ENCODE data around the gene ISG20.

- TF ChIP-seq, protein P1, sequence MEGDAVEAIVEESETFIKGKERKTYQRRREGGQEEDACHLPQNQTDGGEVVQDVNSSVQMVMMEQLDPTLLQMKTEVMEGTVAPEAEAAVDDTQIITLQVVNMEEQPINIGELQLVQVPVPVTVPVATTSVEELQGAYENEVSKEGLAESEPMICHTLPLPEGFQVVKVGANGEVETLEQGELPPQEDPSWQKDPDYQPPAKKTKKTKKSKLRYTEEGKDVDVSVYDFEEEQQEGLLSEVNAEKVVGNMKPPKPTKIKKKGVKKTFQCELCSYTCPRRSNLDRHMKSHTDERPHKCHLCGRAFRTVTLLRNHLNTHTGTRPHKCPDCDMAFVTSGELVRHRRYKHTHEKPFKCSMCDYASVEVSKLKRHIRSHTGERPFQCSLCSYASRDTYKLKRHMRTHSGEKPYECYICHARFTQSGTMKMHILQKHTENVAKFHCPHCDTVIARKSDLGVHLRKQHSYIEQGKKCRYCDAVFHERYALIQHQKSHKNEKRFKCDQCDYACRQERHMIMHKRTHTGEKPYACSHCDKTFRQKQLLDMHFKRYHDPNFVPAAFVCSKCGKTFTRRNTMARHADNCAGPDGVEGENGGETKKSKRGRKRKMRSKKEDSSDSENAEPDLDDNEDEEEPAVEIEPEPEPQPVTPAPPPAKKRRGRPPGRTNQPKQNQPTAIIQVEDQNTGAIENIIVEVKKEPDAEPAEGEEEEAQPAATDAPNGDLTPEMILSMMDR (IDR thresholded peaks at IDR 0.05; ENCODE audit: insufficient read depth, low read depth, low read length), result no peak
- TF ChIP-seq EZH2 (IDR thresholded peaks at IDR 0.05; ENCODE audit: insufficient read depth, low read length), result no peak
These were observed 13.8 kb upstream of the ISG20 start for GRCh38 chr15:88624971-88625490.
